HepG2 (cell line): Measurements from ENCODE around the gene TMEFF2.

Experiments
- EZH2 ChIP-seq: conservative IDR thresholded peaks from 2 replicates; pipeline ENCODE4 v1.6.1; 2012; ENCODE audit warnings: mild to moderate bottlenecking, low read depth, low read length, moderate library complexity
- SIN3A ChIP-seq: IDR thresholded peaks from 2 replicates; pipeline ENCODE4 v1.6.1; 2011; ENCODE audit warnings: low read depth, mild to moderate bottlenecking, control low read depth, low read length, borderline replicate concordance
- ZKSCAN1 ChIP-seq: fragments of 150-350 bp; IDR thresholded peaks from 2 replicates; pipeline ENCODE4 v1.6.1; 2014; ENCODE audit warnings: low read length
- ZNF75D ChIP-seq: sonication (generic); formaldehyde crosslinking; IDR thresholded peaks from 2 replicates; pipeline ENCODE4 v1.8.1; 2023; ENCODE audit warnings: missing genetic modification reagents, mild to moderate bottlenecking, borderline replicate concordance
- ZSCAN21 ChIP-seq: sonication (generic); formaldehyde crosslinking; IDR thresholded peaks from 2 replicates; pipeline ENCODE4 v1.8.0; 2022; ENCODE audit warnings: mild to moderate bottlenecking, missing genetic modification reagents, moderate library complexity, borderline replicate concordance
- TF ChIP-seq, protein P1 (sequence below): sonication (generic); formaldehyde crosslinking; IDR thresholded peaks from 2 replicates; pipeline ENCODE4 v1.9.0; 2021; ENCODE audit warnings: missing genetic modification reagents, borderline replicate concordance

DNA sequence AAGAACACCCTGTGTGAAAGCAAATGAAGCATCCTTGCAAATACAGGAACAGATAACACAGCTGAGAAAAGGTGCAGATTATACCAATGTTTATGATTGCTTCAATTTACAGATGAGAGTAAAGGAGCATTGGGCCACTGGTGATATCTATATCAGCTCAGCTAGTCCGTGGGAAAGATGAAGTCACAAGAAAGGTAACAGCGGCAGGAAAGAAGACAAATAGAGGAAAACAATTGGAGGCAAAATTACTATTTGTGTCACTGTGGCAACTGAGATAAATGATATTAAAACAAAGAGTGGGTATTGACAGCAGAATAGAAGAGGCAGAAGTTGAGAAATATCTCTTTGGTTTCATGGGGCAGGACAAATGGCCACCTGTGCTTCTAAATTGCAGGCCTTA lies 226.6 kb downstream of the TMEFF2 start:
- TF ChIP-seq SIN3A (no peak), ZKSCAN1 (no peak), ZNF75D (CRISPR knock-in tag) (no peak), EZH2 (no peak), ZSCAN21 (CRISPR knock-in tag) (no peak)
- TF ChIP-seq, protein P1, sequence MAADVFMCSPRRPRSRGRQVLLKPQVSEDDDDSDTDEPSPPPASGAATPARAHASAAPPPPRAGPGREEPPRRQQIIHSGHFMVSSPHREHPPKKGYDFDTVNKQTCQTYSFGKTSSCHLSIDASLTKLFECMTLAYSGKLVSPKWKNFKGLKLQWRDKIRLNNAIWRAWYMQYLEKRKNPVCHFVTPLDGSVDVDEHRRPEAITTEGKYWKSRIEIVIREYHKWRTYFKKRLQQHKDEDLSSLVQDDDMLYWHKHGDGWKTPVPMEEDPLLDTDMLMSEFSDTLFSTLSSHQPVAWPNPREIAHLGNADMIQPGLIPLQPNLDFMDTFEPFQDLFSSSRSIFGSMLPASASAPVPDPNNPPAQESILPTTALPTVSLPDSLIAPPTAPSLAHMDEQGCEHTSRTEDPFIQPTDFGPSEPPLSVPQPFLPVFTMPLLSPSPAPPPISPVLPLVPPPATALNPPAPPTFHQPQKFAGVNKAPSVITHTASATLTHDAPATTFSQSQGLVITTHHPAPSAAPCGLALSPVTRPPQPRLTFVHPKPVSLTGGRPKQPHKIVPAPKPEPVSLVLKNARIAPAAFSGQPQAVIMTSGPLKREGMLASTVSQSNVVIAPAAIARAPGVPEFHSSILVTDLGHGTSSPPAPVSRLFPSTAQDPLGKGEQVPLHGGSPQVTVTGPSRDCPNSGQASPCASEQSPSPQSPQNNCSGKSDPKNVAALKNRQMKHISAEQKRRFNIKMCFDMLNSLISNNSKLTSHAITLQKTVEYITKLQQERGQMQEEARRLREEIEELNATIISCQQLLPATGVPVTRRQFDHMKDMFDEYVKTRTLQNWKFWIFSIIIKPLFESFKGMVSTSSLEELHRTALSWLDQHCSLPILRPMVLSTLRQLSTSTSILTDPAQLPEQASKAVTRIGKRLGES (CRISPR knock-in tag) = no peak
